SW480 (cell line): ENCODE data around the gene ACVRL1.

Source experiments
- DNase-seq: peaks from one replicate; pipeline ENCODE4 v3.0.0-alpha.2; 2016; ENCODE audit warnings: low spot score

ACVRL1 gene

GRCh38 chr12:51917041-51917590 is 9.8 kb downstream of the ACVRL1 start:
- DNase-seq, result no peak

- no peak for DNase-seq
These were observed 10.6 kb downstream of the ACVRL1 start for GRCh38 chr12:51917746-51918453.

GRCh38 chr12:51920046-51920445 is 12.7 kb downstream of the ACVRL1 start:
- no peak for DNase-seq

GRCh38 chr12:51921017-51921725 is 13.9 kb downstream of the ACVRL1 start:
- no peak for DNase-seq

DNA sequence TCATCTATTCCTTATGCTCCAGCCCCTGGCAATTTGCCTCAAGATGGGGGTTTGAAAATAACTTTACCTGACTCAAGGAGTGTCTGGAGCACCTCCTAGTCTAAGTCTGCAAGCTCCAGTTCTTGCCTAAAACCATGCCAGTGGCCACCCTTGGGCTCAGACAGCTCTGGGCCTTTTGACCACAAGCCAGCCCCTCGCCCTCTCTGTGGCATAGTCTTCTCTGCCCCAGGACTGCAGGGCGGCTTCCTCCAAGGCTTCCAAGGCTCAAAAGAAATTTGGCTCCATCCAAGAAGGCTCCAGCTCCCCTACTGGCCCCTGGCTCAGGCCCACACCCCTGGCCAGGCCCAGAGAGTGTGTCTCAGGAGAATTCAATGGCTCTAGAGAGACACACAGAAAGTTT is 14.8 kb downstream of the ACVRL1 start:
- DNase-seq, result no peak

DNA sequence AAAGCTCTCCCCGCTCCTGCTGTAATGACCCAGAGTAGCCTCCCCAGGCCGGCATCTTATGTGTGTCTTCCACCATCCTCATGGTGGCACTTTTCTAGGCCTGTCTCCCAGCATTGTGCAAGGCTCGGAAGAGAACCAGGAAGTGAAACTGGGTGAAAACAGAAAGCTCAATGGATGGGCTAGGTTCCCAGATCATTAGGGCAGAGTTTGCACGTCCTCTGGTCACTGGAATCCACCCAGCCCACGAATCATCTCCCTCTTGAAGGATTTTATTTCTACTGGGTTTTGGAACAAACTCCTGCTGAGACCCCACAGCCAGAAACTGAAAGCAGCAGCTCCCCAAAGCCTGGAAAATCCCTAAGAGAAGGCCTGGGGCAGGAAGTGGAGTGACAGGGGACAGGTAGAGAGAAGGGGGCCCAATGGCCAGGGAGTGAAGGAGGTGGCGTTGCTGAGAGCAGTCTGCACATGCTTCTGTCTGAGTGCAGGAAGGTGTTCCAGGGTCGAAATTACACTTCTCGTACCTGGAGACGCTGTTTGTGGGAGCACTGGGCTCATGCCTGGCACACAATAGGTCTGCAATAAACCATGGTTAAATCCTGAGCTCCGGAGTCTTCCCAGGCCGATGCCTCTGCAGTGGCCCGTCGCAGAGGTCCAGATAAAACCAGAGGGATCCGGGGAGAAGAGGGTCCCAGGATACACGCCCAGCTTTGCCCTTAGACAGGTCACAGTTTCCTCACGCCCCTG is 15.6 kb downstream of the ACVRL1 start:
- no peak for DNase-seq

- DNase-seq, result no peak
These were observed 16.4 kb downstream of the ACVRL1 start for GRCh38 chr12:51923506-51924365.

DNA sequence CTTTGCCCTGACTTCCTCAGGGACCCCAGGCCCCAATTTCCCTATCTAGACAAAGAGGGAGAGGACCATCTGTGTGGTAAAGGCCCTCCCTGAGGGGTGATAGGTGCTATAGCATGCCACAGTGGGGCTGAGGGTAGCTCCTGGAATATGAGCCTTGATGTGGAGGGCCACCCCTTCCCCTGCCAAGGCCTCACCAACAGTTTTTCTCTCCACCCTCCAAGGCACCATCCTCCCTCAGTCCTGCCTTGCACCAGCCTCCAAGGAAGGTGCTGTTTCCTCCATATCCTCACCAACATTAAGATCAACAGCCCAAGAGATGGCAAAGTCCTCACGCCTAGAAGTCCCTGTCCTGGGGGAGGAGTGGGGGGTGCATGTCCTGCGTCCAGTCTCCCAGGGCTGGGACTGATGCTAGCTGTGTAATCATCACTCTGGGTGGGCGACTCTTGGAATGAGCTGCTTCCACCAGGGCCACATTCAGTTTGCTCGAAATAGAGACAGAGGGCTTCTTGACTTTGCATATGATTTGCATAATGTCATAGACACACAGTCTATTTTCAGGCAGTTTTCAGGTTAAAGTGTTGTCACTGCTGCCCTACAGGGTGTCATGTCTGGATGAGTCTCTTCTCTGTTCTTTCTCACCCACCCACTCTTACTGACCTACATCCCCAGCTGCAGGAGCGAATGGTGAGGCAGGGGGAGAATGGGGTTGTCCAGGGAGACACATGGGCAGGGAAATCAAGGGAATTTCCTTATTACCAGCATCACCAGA is 17.4 kb downstream of the ACVRL1 start:
- DNase-seq, result no peak

- no peak for DNase-seq
These were observed 18.2 kb downstream of the ACVRL1 start for GRCh38 chr12:51925346-51926063.

DNA sequence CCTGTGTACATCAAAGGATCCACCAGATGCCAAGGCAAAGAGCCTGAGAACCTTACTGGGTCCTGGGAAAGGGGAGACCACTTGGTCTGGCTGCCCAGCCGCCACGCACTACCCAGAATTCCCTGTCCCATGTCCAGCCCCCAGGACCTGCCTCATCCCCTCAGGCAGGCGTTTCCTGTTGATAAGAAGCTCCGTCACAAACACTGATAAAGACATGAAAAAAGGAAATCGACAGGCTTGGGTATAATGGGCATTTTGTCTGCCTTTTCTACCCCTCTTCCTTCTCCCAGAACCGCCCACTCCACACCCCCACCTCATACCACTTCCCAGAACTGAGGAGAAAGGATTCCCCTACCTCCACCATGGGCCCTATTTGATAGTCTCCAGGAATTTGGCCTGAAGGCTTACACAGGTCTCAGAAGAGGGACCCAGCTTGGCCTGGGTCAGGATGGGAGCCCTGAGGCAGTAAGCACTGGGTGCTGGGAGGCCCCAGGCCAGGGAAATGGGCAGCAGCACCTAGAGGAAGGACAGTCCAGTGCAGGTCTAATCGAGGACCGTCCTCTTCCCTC is 18.8 kb downstream of the ACVRL1 start:
- DNase-seq, result no peak

DNA sequence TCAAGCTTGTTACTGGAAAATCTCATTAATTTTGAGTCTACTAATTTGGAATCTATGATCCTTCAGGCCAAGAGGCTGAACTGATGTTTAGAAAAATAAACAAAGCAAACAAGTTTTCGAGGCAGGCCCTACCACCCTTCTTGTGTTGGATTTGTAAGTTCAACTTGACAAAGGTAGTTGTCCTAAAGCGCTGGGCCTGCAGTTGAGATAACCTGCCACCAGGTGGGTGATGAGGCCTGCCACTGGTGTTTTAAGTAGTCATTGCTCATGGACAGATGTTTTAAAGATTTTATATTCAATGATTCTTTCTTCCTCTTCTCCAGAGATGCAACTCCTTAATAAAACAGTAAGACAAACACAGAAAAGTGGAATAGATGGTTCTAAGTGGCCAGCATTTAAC is 19.4 kb downstream of the ACVRL1 start:
- DNase-seq, result peak; percentile 39

DNA sequence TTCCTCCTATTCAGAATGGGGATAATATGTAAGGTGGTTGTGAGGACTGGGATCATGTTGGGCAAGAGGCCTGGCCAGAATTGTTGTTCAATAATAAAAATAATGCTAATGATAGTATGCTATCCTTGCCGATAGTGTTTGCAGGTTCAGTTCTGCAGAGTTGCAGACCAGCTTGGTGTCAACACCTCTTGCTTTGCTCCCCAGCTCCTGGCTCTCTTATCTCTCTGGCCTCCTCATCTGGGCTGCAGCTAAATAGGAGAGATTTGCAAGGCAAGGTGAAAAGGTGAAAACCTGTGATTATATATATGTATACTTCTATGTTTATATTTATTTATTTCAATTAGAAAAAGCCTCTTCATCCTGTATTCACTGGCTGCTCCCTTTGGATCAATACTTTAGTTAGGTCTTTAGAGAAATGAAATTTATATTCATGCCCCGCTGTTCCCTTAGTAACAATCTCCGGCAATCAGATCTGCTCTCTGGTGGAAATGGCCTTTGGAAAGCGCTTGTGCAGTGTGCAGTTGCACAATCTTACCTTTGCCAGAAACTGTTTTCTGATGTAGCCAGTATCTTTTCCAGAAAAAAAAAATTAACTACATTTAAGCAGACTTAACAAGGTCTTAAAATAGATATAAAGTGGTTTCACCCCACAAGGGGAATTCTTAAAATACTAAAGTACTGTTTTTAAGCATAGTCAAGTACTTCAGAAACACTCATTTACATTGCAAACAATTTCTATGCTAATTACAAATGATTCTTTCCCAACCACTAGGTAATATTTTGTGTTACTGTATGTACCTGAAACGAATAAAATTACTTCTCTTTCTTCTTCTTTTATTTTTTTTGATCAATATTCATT is 25.1 kb downstream of the ACVRL1 start:
- DNase-seq, result no peak

DNA sequence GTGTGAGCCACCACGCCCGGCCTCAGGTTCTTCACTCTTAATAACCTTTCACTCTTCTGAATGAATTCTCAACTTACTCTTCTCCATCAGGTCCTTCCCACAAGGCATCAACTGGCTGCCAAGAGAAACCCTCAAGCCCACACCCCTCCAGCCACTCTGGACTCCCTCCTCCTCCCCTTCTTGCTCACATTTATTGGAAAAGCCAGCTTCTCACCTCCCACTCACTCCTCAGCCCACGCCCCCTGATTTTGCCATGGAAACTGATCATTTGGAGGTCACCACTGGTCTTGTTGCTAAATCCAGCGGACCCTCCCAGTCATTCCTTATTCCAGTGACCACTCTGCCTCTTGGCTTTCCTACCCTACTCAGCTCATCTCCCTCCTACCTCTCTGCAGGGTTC is 26.8 kb downstream of the ACVRL1 start:
- DNase-seq, result no peak

GRCh38 chr12:51937926-51938325 is 30.6 kb downstream of the ACVRL1 start:
- DNase-seq, result no peak

DNA sequence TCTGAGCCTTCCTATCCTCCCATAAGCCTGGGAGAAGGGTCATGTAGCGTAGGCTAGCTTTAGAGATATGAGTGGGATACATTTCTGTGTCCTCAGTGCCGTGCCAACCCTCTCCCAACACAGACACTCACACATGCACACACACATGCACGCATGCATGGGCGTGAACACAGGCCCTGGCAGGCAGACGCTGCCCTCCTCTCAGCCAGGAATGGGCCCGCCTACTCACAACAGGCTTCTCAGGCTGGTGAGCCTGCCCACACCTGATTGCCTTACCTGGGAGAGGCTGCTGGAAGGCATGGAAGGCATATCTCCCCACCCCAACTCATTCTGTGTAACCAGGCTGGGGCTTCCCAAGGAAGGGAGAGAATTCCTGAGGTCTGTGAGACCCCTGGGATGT is 31.4 kb downstream of the ACVRL1 start:
- DNase-seq, result no peak

DNA sequence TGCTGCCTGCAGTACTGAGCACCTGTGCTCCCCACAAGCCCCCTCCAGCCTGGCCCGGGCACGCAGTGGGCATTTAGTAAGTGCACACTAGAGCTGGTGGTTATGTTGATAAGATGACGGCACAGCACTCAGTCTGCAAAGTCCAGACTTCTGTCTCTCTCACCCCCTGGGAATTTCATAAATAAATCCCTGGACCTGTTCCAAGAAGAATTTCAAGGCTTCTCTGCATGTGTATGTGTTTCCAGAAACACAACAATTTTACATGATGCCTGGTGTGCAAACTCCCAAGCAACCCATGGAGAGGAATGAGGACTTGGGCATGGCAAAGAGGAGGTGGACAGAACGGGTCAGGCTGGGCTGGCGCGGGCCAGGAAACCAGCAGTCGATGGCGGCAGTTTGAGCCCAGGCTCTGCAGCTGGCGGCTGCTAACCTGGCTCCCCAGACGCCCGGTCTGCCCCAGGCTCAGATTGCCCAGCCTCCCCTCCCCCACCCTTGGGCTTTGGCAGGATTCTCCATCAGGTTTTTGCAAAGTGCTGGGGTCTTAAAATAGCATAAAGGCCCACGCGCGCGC is 33.8 kb downstream of the ACVRL1 start:
- DNase-seq, result no peak

- DNase-seq, result no peak
These were observed 34.3 kb downstream of the ACVRL1 start for GRCh38 chr12:51941604-51942003.

GRCh38 chr12:51942056-51942455 is 34.8 kb downstream of the ACVRL1 start:
- DNase-seq, result no peak
